HG03108 (cell line): ENCODE measurements around the gene EVC2.
"Not testable (repeated sequence)": the region's sequence is repeated elsewhere in the genome, so short reads cannot be mapped to it uniquely, and the experiment has no call there.

Experiments
- ATAC-seq: cut with Tn5 transposase; IDR thresholded peaks from one replicate; pipeline ENCODE4 v1.9.1; 2021; ENCODE audit warnings: moderate library complexity; ENCODE audit not compliant: unreplicated experiment

Gene EVC2

DNA sequence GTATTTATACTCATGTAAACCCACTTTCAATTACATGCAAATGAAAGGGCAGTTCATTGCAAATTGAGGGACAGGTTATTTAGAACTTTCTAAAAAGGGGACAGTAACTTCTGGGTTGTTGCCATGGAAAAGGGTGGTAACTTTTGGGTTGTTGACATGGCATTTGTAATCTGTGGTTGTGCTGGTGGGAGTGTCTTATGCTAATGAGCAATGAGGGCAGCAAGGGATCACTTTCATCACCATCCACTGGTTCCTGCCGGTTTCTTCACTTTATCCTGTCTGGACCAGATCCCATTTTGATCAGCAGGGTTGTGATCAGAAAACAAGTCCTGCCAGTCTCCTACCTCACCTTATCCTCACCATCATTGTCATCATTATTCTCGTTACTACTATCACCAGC is 34.6 kb upstream of the EVC2 start:
- ATAC-seq = no peak

DNA sequence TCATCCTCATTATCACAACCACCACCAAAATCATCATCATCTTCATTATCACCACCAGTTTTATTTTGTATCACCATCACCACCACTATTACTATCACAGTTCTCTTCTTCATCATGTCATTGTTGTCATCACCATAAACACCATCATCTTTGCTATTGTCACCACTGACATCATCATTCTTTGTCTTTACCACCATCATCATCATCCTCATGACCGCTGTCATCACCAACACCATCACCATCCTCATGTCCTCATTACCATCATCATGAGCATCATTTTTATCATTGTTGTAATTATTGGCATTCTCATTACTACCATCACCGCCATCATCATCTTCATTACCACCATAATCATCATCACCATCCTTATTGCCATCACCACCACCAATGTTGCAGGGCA is 34.0 kb upstream of the EVC2 start:
- ATAC-seq = no peak

- no peak for ATAC-seq
Measured at GRCh38 chr4:5738061-5738460, 29.7 kb upstream of the EVC2 start.

DNA sequence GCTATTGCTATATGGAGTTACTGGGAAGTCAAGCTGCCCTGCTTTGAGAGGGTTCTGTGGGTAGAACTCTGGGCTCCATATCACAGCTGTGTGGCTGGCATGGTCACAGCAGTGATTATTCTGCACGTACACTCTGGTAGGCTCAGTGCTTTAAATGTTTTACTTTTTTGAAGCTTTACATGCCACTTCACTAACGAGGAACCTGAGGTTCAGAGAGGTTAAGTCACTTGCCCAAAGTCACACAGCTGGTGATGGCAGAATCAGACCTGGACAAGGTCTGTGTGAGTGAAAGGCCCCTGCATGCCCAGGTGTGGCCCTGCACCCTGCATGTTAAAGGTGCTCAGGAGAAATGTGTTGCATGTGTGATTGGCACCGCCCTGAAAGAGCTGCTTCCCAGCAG is 27.1 kb upstream of the EVC2 start:
- no peak for ATAC-seq

DNA sequence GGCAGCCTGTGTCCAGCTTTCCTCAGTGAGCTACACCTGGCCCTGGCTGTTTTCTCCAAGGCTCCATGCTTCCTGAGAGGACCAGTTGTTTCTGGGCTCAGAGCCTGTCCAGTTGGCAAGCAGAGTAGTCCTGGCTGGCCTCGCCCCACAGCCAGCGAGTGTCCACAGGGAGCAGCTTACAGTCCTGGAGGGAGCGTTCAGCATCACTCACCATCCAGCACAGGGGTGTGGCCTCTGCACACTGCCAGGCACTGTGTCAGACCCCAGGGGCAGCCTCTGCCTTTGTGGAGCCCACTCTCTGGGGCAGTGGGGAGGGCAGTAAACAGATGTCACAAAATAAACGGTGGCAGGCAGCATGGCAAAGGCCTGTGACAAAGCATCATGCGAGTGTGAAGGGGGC is 26.5 kb upstream of the EVC2 start:
- no peak for ATAC-seq

GRCh38 chr4:5732158-5732557 is 23.8 kb upstream of the EVC2 start:
- ATAC-seq = no peak

DNA sequence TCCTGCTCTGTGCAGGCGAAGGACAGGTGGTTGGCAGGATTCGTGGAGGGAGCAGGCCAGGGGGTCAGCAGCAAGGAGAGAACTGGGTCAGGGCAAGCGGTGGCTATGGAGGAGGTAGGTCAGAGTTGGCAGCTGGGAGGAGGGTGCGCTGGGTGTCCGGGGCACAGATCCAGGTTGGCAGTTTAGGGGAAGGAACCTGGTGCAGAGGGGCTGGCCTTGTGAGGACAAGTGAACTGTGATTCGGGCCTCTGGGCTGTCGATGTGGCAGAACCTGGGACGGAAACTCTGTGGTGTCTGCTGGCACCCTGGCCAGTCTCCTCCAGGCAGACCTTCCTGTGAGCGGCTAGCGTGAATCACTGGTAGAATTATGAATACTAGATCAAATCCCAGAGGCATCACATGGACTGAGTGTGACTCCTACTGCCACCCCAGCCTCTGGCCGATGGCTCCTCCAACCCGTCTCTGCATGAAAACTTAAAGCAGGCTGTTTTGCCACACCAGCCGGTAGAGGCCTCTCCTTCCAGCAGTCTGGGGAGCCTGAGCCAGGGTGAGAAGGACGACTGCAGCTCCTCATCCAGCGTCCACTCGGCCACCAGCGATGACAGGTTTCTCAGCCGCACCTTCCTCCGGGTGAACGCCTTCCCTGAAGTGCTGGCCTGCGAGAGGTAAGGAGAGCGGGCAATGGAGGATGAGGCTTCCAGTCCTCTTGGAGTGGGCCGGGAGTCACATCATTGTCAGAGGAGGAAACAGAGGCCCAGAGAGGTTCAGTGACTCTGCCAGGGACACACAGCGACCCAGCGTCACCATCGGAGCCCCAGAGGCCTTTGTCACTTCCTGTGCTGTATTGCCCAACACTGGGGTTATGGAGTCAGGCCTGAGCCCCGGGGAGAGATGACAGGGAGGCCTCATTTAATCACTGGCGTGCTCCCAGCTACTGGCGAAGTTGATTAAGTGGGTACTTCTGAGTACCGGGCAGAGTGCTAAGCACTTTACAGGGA is 22.9 kb upstream of the EVC2 start:
- no peak for ATAC-seq

GRCh38 chr4:5730436-5730835 is 22.1 kb upstream of the EVC2 start:
- ATAC-seq = no peak

DNA sequence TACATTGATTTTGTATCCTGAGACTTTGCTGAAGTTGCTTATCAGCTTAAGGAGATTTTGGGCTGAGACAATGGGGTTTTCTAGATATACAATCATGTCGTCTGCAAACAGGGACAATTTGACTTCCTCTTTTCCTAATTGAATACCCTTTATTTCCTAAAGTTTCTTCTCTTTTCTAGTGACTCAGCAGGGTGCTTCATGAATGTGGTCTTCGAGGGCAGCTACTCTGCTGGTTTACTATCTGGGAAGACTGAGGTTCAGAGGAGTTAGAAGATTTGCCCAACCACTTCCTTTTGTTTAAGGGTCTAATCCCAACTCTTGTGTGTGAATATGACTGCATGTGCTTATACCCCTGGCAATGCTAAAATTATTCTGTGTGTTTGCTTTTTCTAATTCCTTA is 20.1 kb upstream of the EVC2 start:
- ATAC-seq = not testable (repeated sequence)

GRCh38 chr4:5724377-5724776 is 16.0 kb upstream of the EVC2 start:
- no peak for ATAC-seq

GRCh38 chr4:5722328-5722727 is 14.0 kb upstream of the EVC2 start:
- ATAC-seq = no peak

DNA sequence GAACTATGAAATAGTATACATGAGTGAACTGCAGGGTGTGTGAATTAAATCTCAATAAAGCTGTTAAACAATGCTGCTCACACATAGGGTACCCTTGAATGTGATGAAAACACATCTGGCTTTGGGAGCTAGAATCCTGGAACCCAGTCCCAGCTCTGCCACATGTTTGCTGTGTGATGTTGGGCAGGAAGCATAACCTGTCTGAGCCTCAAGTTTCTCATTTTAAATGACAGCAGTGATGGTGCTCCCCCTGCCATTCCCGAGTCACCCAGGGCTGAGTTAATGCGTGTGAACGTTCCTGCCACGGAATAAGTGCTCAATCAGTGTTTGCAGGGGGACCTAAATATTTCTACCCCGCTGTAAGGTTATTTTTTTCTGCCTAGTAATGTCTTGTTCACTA is 13.6 kb upstream of the EVC2 start:
- ATAC-seq = no peak

DNA sequence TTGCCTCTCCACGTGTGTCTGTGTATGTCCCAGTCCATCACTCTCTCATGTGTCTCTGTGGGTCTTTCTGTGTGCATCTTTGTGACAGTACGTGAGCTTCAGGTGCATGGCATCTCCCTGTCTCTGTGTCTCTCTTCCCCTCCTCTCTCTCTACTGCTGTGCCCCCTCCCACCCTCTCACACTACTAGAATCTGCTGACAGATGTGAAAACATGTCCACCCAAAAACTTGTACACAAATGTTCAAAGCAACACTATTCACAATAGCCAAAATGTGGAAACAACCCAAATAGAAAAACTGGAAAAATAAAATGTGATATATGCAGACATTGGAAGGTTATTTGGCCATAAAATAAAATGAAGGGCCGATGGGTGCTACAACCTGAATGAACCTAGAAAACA is 12.6 kb upstream of the EVC2 start:
- ATAC-seq = no peak

GRCh38 chr4:5720157-5720850 is 11.9 kb upstream of the EVC2 start:
- no peak for ATAC-seq

- ATAC-seq = no peak
Measured at GRCh38 chr4:5719350-5720055, 11.1 kb upstream of the EVC2 start.

DNA sequence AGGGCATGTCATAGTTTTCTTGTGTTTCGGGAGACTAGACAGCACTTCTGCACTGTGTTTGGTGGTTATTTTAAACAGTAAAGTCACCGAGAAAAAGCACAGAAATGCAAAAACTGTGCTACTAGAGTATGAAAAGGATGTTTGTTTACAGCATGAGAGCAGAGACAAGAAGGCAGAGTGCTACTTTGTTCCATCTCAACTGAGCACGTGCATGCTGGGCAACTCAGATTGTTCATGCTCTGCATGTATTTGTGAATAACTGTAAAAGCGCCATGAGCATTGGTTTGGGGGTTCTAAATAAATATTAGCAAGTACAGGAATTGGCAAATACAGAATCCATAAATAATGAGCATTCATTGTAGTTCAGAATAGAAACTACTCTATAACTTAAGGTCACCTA is 10.1 kb upstream of the EVC2 start:
- no peak for ATAC-seq

GRCh38 chr4:5717449-5718158 is 9.2 kb upstream of the EVC2 start:
- no peak for ATAC-seq

GRCh38 chr4:5716391-5716790 is 8.0 kb upstream of the EVC2 start:
- no peak for ATAC-seq

GRCh38 chr4:5715357-5715756 is 7.0 kb upstream of the EVC2 start:
- ATAC-seq = no peak

- no peak for ATAC-seq
Measured at GRCh38 chr4:5713861-5714260, 5.5 kb upstream of the EVC2 start.

DNA sequence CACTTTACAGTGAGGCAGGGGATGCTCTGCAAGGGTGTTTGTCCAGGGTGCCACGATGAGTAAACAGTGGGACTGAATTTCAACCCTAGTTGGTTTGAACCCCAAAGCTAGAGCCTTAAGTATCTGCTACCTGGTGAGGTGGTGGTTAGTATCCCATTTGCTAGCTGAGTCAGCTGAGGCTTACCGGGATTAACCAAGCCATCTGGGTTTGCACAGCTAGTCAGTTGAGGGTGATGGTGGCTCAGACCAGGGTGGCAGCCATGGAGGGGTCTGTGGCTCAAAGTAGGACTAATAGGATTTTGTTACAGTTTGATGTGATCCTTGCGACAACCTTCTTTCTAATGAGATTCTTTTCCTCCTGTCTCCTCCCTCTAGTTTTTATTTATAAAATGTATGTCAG is 4.6 kb upstream of the EVC2 start:
- no peak for ATAC-seq
